Stimulated activated naive B cell treated with anti-CD40 and anti-IgM and Interleukin-4, amounts not matched to agents 10 μg/mL and 1 μg/mL and 100 μg/mL, for 72 hours (primary cell): ENCODE results near the gene NEGR1.

ENCODE experiments used
- ATAC-seq, 2 donors: fragments of 150-1000 bp; cut with Tn5 transposase; replicated peaks; 2 replicates each; pipeline ENCODE4 v1.10.0; 2021; ENCODE audit warnings: moderate library complexity in 1 of 2
- DNase-seq: peaks from one replicate; pipeline ENCODE4 v3.0.0; 2021
- H3K27ac Mint-ChIP-seq: one replicate; pipeline ENCODE4 v1.8.0; 2022; ENCODE audit warnings: mild to moderate bottlenecking, mixed read lengths
- H3K27me3 Mint-ChIP-seq, 2 donors: one replicate each; pipeline ENCODE4 v1.8.0; 2022; ENCODE audit warnings: mixed read lengths in 2 of 2
- H3K36me3 Mint-ChIP-seq, 2 donors: one replicate each; pipeline ENCODE4 v1.8.0; 2022; ENCODE audit warnings: mixed read lengths in 2 of 2, mild to moderate bottlenecking in 1 of 2
- H3K4me1 Mint-ChIP-seq, 2 donors: one replicate each; pipeline ENCODE4 v1.8.0; 2022; ENCODE audit warnings: mixed read lengths in 2 of 2, mild to moderate bottlenecking in 1 of 2
- H3K4me3 Mint-ChIP-seq, 2 donors: one replicate each; pipeline ENCODE4 v1.8.0; 2022; ENCODE audit warnings: mild to moderate bottlenecking in 2 of 2, mixed read lengths in 2 of 2, moderate library complexity in 1 of 2
- H3K9me3 Mint-ChIP-seq, 2 donors: one replicate each; pipeline ENCODE4 v1.8.0; 2022; ENCODE audit warnings: mixed read lengths in 2 of 2, mild to moderate bottlenecking in 1 of 2

The NEGR1 gene

GRCh38 chr1:72202761-72203160, 79.6 kb downstream of the NEGR1 start:
- Mint-ChIP-seq H3K36me3 (no peaks in the 10 kb centered on the region), H3K27me3 (no peaks in the 10 kb centered on the region), H3K27ac (no peak overlapping the region), H3K9me3 (peaks cover 0 to 4% of the 10 kb centered on the region in 2 donors), H3K4me1 (no peaks in the 10 kb centered on the region), H3K4me3 (no peak overlapping the region)
- DNase-seq (no peak), ATAC-seq (no peak)

DNA sequence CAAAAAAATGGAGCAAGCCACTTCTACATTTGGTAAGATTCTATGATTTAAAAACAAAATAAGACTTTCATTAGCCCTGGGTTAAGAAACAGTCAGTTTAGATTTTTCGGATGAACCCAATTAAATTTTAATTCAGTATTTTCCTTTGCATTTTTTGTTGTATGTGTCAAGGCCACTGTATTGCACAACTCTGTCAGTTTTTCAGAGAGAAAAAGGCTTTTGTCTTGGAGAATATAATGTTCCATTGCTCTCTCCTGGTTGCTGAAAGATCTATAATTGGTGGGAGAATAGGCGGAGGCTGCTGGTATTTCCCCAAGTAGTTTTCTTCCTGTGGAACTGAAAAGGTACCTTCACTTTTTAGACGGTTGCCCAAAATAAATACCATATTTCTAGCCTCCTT, 84.6 kb downstream of the NEGR1 start:
- Mint-ChIP-seq H3K9me3 (peaks cover 0 to 4% of the 10 kb centered on the region in 2 donors), H3K36me3 (no peaks in the 10 kb centered on the region), H3K27ac (no peak overlapping the region), H3K4me3 (no peak overlapping the region), H3K27me3 (no peaks in the 10 kb centered on the region), H3K4me1 (no peaks in the 10 kb centered on the region)
- DNase-seq (no peak), ATAC-seq (no peak)

DNA sequence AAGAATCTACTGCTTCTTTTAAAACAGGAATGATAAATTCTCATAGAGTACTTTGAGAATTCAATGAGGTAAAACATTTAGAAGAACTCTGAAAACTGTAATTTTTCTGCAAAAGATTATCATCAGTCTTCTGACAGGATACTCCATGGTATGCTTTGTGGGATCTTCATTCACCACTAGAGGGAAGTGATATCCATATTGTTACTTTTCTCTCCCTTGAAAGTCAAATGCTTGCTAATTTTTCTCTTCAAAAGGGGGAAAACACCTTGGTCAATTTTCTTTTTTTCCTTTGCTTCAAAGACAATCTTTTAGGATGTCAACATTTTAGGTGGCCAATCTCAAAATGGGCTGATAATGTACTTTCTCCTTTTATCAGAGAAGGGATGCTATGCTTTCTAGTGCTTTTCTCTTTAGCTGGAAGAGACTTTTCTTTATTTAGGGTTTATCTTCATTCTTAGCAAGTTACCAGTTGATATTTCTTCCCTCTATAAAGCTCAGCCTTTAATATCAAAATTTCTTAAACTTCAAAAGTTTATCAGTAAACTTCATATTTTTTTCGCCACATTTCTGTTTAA, 95.5 kb downstream of the NEGR1 start:
- no peak overlapping the region for H3K4me3 Mint-ChIP-seq
- ATAC-seq = no peak
- DNase-seq = no peak
- H3K9me3 Mint-ChIP-seq = no peaks in the 10 kb centered on the region
- no peak overlapping the region for H3K27ac Mint-ChIP-seq
- H3K27me3 Mint-ChIP-seq = no peaks in the 10 kb centered on the region
- H3K36me3 Mint-ChIP-seq = no peaks in the 10 kb centered on the region
- no peaks in the 10 kb centered on the region for H3K4me1 Mint-ChIP-seq

DNA sequence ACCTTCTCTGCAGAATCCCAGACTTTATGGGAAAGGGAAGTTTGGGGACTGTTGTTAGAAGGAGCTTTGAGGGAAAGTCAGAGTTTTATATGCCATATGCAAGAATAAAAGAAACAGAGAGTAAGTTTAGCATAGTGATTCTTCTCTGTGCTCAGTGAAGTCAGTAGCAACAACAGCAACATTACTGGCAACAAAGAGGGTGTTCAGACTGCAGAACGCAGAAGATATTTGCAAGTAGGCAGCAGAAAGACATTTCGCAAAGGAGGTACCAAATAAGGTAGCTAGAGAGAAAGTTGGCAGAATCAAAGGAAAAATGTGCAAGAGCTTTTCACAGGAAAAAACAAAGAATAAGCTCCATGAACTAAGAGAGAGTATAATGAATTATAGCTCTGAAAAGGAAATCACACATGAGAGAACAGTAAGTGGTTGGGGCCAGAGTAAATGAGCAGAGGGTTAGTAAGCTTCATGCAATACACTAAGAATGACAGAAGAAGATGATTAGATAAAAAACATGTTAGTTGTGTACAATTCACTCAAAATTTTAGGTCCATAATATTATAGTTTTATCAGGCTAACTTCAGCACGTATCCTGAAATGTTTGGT, 98.1 kb downstream of the NEGR1 start:
- Mint-ChIP-seq H3K4me3 (no peak overlapping the region), H3K27ac (no peak overlapping the region), H3K27me3 (no peaks in the 10 kb centered on the region), H3K9me3 (no peaks in the 10 kb centered on the region), H3K36me3 (no peaks in the 10 kb centered on the region), H3K4me1 (no peaks in the 10 kb centered on the region)
- no peak for ATAC-seq
- DNase-seq = no peak

DNA sequence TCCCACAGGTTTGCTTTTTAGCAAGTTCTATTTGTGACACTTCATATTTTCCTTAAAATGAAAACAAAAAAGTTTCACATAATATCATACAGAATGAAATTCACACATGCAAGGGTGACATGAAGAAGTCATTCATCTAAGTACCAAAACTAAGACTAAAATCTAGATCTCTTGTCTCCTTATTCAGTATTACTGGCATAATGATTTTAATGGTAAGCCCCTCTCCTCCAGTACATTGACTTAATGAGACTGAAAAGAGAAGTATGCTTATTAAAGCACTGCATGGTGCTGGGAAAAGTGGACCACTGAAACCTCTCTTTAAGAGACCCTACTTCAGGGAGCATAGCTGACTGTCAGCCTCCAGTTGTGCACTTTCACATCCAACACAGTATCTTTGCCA, 99.5 kb downstream of the NEGR1 start:
- ATAC-seq (no peak), DNase-seq (no peak)
- no peaks in the 10 kb centered on the region for H3K27me3 Mint-ChIP-seq
- no peak overlapping the region for H3K4me3 Mint-ChIP-seq
- no peaks in the 10 kb centered on the region for H3K4me1 Mint-ChIP-seq
- no peak overlapping the region for H3K27ac Mint-ChIP-seq
- H3K36me3 Mint-ChIP-seq = no peaks in the 10 kb centered on the region
- no peaks in the 10 kb centered on the region for H3K9me3 Mint-ChIP-seq

DNA sequence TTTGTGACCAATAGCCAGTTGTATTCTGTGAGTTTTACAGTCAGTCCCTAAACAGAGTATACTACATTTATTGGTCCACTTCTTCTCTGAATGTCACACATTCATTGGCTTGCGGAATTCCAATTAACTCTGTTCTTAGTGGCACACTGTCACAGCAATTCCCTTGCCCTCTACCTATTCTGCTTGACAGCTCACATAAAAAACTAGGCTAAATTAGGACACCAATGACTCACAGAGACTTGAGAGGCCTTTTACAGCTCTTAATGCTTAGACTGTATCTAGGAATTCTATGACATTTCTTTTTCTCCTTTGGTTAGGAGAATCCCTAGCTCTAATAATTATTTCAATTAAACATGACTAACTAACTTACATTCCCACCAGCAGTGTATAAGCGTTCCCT, 104.1 kb downstream of the NEGR1 start:
- Mint-ChIP-seq H3K27ac (no peak overlapping the region), H3K4me3 (no peak overlapping the region), H3K4me1 (no peaks in the 10 kb centered on the region), H3K9me3 (no peaks in the 10 kb centered on the region), H3K27me3 (no peaks in the 10 kb centered on the region), H3K36me3 (no peaks in the 10 kb centered on the region)
- no peak for DNase-seq
- no peak for ATAC-seq

- H3K4me1 Mint-ChIP-seq = no peaks in the 10 kb centered on the region
- no peak for ATAC-seq
- H3K27me3 Mint-ChIP-seq = no peaks in the 10 kb centered on the region
- H3K36me3 Mint-ChIP-seq = no peaks in the 10 kb centered on the region
- no peak overlapping the region for H3K4me3 Mint-ChIP-seq
- H3K9me3 Mint-ChIP-seq = no peaks in the 10 kb centered on the region
- H3K27ac Mint-ChIP-seq = no peak overlapping the region
- no peak for DNase-seq
Measured at GRCh38 chr1:72177711-72178110, 104.6 kb downstream of the NEGR1 start.

DNA sequence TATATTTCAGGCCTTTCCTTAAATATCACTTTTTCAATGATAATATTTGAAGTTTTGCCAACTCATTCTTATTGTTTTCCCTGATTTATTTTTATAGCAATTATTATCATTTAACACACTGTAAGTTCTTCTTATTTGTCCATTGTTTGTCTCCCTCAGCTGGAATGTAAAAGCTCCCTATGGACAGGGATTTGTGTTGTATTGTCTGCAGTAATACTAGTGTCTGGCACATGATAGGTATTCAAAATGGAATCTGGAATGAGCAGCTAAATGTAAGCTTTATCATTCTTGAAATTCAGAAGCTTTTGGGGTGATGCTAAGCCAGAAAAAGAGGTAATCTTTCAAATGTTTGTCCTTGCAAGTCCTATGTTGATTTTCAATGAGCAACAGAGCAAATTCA, 112.1 kb downstream of the NEGR1 start:
- Mint-ChIP-seq H3K27me3 (no peaks in the 10 kb centered on the region), H3K27ac (no peak overlapping the region)
- ATAC-seq = no peak

DNA sequence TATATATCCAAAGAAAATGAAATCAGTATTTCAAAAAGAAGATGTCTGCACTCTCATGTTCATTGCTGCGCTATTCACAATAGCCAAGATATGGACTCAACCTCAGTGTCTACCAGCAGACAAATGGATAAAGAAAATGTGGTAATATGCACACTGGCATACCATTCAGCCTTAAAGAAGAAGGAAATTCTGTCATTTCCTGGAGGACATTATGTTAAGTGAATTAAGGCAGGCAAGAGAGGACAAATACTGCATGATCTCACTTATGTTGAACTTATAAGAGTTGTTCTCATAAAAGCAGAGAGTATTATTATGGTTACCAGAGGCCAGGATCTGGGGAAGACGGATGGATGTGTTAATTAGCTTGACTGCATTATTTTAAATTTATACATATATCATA, 115.9 kb downstream of the NEGR1 start:
- DNase-seq (no peak), ATAC-seq (no peak)
- no peaks in the 10 kb centered on the region for H3K36me3 Mint-ChIP-seq
- no peaks in the 10 kb centered on the region for H3K4me1 Mint-ChIP-seq
- H3K27me3 Mint-ChIP-seq = no peaks in the 10 kb centered on the region
- no peak overlapping the region for H3K4me3 Mint-ChIP-seq
- H3K9me3 Mint-ChIP-seq = no peaks in the 10 kb centered on the region
- H3K27ac Mint-ChIP-seq = no peak overlapping the region

More for the DNA sequence above, 112.1 kb downstream of the NEGR1 start:
- H3K36me3 Mint-ChIP-seq = no peaks in the 10 kb centered on the region
- no peaks in the 10 kb centered on the region for H3K4me1 Mint-ChIP-seq
- no peak for DNase-seq
- no peak overlapping the region for H3K4me3 Mint-ChIP-seq
- H3K9me3 Mint-ChIP-seq = no peaks in the 10 kb centered on the region

DNA sequence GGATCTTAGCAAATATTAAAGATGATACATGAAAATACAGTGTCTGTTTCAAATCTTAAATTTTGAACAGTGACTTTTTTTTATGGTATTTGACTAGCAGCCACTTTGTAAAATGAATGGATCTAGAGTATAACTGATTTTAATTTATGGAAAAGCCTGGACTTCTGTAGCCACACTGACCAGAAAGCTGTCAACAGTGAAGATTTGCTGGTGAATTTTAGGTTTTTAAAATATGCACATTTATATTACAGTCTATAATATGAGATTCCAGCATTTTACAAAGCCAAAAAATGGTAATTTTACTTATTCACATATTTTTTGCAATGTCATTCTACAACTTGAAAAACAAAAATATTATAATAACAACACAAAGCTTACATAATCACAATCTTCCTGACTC, 131.8 kb downstream of the NEGR1 start:
- Mint-ChIP-seq H3K4me1 (no peaks in the 10 kb centered on the region), H3K4me3 (no peak overlapping the region), H3K9me3 (no peaks in the 10 kb centered on the region), H3K27me3 (no peaks in the 10 kb centered on the region), H3K27ac (no peak overlapping the region), H3K36me3 (no peaks in the 10 kb centered on the region)
- ATAC-seq (no peak), DNase-seq (no peak)

- H3K27me3 Mint-ChIP-seq = no peaks in the 10 kb centered on the region
- no peak for DNase-seq
- no peaks in the 10 kb centered on the region for H3K36me3 Mint-ChIP-seq
- H3K4me1 Mint-ChIP-seq = no peaks in the 10 kb centered on the region
- no peak overlapping the region for H3K27ac Mint-ChIP-seq
- H3K4me3 Mint-ChIP-seq = no peak overlapping the region
- no peak for ATAC-seq
- peaks cover 0 to 2% of the 10 kb centered on the region in 2 donors for H3K9me3 Mint-ChIP-seq
Measured at GRCh38 chr1:72141875-72142274, 140.5 kb downstream of the NEGR1 start.

- no peak for DNase-seq
- peaks cover 0 to 2% of the 10 kb centered on the region in 2 donors for H3K9me3 Mint-ChIP-seq
- no peaks in the 10 kb centered on the region for H3K4me1 Mint-ChIP-seq
- H3K27me3 Mint-ChIP-seq = no peaks in the 10 kb centered on the region
- no peak for ATAC-seq
- H3K27ac Mint-ChIP-seq = no peak overlapping the region
- H3K4me3 Mint-ChIP-seq = no peak overlapping the region
- H3K36me3 Mint-ChIP-seq = no peaks in the 10 kb centered on the region
Measured at GRCh38 chr1:72140222-72140621, 142.1 kb downstream of the NEGR1 start.

GRCh38 chr1:72137656-72138055, 144.7 kb downstream of the NEGR1 start:
- ATAC-seq (no peak), DNase-seq (no peak)
- H3K27ac Mint-ChIP-seq = no peak overlapping the region
- no peaks in the 10 kb centered on the region for H3K4me1 Mint-ChIP-seq
- peaks cover 0 to 2% of the 10 kb centered on the region in 2 donors for H3K9me3 Mint-ChIP-seq
- H3K27me3 Mint-ChIP-seq = no peaks in the 10 kb centered on the region
- H3K36me3 Mint-ChIP-seq = no peaks in the 10 kb centered on the region
- H3K4me3 Mint-ChIP-seq = no peak overlapping the region

GRCh38 chr1:72129869-72130268, 152.5 kb downstream of the NEGR1 start:
- H3K4me1 Mint-ChIP-seq = no peaks in the 10 kb centered on the region
- no peaks in the 10 kb centered on the region for H3K27me3 Mint-ChIP-seq
- ATAC-seq (no peak), DNase-seq (no peak)
- no peaks in the 10 kb centered on the region for H3K9me3 Mint-ChIP-seq
- H3K36me3 Mint-ChIP-seq = no peaks in the 10 kb centered on the region
- no peak overlapping the region for H3K27ac Mint-ChIP-seq
- H3K4me3 Mint-ChIP-seq = no peak overlapping the region

GRCh38 chr1:72122099-72122880, 160.0 kb downstream of the NEGR1 start:
- H3K36me3 Mint-ChIP-seq = no peaks in the 10 kb centered on the region
- ATAC-seq = no peak
- no peaks in the 10 kb centered on the region for H3K4me1 Mint-ChIP-seq
- no peaks in the 10 kb centered on the region for H3K9me3 Mint-ChIP-seq
- no peak overlapping the region for H3K27ac Mint-ChIP-seq
- no peak for DNase-seq
- no peak overlapping the region for H3K4me3 Mint-ChIP-seq
- no peaks in the 10 kb centered on the region for H3K27me3 Mint-ChIP-seq
